ENCODE data around the gene SORCS2. TPM values are rescaled to one million over a fixed set of nuclear protein-coding genes. Genes with fewer than 3 reads are reported as not detected.

Gene SORCS2
- total RNA-seq, 1 donor from 2014 or later: under 0.01 TPM

DNA sequence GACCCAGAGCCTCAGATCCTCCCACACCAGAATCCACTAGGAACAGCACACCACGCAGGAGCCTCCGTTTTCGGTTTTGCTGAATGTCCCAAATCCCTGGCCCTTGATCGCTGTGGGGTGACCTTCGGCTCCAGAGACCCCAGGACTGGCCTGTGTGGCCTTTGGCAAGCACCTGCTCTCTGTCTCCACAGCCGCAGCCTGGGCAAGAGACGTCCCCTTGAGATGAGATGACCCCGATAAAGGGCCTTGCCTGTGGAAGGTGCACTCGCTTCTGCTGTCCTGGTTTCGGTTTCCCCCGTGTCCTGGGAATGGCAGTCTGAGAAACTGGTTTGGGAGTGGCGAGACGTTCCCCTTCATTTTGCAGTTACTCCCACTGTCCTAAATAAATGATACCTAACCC is 232.8 kb downstream of the SORCS2 start:
- no peak for DNase-seq (ENCODE audit: low read depth in 2 of 2)

DNA sequence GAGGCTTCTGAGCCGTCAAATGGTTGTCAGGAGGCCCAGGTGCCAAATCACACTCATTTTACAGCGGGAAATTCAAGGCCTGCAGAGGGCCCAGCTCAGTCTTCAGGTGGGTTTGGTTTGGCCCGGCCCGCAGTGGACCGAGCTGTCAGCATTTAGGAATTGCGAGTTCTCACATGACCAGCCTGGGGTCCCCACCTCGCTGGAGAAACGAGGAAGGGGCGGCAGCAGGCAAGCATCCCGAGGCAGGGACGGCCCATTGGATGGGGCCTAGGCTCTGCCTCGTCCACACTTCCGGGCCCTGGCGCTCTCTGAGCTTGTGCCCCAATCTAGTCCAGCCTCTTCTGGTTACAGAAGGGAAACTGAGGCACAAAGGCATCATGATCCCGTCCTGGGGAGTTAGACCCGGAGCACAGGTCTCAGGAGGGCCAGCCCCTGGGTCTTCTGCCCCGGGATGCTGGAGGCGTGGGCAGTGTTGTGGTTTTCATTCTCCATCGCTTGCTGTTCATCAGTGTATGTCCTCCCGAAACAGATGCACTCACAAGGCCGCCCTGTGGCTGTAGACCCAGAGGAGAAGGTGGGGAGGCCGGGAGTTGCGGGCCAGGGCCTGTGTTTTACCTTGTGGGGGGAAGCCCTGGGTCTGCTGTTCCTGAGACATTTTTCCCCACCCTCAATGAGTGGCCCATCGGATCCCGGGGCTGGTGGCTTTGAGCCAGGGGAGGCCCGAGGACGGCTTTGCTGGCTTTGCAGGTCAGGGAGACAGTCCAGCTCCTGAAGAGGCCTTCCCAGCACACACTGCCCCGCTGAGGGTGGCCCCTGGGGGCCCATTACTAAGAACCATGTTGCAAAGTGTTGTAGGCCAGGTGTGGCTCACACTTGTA is 233.5 kb downstream of the SORCS2 start:
- DNase-seq (ENCODE audit: low read depth in 2 of 2): no peak

DNA sequence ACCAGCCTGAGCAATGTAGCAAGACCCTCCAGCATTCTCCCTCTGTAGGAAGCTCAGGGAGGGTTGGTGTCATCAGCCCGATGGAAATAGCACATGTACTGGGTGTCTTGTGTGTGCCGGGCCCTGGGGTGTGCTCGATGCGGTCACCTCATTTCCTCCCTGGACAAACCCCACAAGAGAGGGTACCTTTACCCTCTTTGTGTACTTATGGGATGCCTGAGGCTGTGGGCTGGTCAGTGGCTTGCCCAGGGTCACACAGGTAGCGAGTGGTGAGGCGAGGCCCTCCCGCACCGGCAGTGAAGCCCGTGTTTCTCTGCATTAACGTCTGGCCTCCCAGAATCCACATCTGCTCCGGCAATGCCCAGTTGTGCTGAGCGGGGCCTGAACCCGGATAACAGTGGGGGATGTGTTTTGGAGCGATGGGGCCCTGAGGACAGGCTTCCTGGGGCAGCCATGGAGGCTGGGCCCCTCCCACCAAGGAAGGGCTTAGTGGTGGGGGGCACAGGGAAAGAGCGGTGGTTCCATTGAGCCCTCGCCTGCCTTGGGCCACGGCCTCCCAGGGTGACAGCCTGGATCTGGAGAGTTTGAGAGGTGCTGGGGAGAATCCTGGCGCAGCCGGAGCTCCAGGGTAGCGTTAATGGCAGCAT is 234.3 kb downstream of the SORCS2 start:
- no peak for DNase-seq (ENCODE audit: low read depth in 2 of 2)

DNA sequence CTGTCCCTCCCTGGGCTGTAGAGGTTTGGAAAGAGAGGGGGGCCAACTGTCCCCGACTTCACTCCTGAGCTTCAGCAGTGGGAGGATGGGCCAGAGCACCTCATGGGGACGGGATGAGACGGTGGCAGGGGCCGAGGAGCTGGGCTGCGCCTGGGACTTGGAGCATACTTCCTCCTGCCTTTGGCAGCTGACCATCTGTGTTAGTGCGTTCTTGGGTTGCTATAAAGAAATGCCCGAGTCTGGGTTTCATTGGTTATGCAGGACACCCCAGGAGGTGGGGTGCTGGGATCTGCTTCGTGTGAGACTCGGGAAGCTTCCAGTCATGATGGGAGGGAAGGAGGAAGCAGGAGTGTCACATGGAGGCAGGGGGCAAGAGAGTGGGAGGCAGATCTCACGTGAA is 235.0 kb downstream of the SORCS2 start:
- DNase-seq (ENCODE audit: low read depth in 2 of 2): no peak

DNA sequence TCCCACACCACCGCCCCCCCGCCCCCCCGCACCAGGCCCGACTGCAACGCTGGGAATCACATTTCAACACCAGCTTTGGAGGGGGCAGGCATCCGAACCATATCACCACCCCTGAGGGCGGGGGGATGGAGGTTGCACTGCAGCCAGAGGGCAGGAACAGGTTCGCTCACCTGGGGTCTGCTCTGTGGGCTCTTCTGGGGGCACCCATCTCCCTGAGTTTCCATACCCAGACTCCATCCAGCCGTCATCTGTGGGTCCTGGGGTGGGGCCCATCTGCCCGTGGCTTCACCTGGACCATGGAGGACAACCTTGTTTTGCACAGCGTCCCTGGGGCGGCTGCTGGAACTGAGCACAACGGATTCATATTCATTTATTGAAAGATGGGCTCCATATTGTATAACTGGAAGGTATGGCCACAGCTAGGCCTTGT is 235.5 kb downstream of the SORCS2 start:
- DNase-seq (ENCODE audit: low read depth in 2 of 2): no peak

DNA sequence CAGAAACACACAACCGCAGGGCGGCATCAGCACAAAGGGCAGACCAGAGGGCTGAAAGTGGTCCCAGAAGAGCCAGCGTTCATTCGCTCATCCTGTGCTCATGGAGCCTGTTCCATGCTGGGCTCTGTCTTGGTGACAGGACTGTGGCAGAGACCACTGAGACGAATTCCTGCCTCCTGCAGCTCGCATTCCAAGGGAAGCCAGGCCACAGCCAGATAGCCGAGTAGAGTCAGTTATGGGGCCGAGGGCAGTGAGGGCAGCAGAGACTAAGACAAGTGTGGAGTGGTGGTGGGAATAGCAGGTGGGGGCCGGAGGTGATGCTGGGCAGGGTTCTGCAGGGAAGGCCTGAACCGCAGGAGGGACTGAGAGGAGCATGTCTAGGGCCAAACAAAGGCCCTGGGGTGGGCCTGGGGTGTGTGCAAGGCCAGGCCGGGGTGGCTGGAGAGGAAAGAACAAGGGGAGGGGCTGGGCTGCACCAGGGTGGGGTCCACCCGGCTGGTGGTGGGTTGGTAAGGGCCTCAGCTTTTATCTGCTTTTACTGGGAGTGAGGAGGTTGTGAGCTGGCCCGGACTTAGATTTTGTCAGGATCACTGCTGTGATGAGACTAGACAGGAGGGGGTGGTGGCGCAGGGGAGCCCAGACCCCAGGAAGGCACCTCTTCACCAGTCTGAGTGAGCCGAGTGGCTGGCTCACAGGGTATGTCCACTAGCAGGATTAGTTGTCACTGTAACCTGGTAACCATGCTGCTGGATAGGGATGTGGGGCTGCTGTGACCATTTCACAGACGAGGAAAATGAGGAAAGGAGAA is 236.1 kb downstream of the SORCS2 start:
- no peak for DNase-seq (ENCODE audit: low read depth in 2 of 2)

DNA sequence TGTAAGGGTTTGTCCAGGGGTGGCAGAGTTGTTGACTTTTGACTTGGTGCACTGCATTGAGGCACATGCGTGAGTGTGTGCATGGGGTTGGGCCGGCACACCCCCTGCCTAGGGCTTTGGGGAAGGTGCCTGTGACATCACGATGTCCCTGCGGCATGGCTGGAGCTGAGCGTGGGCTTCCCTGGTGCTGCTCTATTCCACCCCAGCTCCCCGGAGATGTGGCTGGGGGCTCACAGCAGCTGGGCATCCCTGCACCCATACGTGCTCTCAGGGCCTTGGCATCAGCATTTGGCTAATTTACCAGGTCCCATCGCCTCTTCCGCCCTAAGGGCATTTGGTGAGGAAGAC is 236.7 kb downstream of the SORCS2 start:
- no peak for DNase-seq (ENCODE audit: low read depth in 2 of 2)

DNA sequence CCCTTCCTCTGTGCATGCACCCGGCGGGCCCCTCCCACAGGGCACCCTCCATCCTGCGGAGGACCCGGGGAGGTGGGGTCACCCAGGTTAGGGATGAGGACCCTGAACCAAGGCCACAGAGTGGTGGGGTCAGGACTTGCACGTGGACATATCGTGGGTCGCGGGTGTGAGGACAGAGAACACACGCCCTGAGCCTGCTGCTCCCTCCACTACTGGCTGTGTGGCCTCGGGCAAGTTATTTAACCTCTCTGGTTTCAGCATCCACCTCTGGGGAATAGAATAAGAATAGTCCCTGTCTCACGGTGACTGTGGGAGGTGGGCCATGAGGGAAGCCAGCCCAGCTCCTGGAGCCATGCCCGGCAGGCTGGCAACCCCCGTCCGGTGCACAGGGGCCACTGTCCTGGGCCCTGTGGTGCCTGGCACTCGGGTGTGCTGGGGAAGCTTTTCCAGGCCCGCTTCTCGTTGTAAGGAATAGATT is 237.3 kb downstream of the SORCS2 start:
- DNase-seq (ENCODE audit: low read depth in 2 of 2): no peak

DNA sequence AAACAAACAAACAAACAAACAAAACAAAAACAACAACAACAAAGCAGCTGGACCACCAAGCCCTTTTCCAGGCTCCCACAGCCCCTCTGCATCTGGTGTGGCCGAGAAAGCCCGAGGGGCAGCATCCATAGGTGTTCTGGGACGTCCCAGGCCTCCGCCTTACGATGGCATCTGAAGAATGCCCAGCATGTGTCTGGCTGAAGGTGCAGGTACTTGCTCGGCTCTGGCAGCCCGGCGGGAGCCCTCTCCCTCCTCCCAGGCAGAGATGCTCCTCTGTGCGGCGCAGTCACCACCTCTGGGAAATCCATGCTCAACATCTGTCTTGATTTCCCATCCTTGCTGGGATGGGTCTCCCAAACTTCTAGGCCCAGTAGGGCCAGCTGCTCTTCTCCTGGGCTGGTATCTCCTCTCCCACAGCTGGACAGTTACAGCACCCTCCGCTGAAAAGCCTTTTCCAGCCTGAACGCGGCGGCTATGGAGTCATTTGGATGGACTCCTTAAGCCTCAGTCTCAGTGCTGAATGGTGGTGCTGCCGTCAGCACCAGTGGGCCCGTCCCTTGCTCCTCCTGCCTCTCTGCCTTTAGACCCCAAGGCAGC is 238.1 kb downstream of the SORCS2 start:
- no peak for DNase-seq (ENCODE audit: low read depth in 2 of 2)

DNA sequence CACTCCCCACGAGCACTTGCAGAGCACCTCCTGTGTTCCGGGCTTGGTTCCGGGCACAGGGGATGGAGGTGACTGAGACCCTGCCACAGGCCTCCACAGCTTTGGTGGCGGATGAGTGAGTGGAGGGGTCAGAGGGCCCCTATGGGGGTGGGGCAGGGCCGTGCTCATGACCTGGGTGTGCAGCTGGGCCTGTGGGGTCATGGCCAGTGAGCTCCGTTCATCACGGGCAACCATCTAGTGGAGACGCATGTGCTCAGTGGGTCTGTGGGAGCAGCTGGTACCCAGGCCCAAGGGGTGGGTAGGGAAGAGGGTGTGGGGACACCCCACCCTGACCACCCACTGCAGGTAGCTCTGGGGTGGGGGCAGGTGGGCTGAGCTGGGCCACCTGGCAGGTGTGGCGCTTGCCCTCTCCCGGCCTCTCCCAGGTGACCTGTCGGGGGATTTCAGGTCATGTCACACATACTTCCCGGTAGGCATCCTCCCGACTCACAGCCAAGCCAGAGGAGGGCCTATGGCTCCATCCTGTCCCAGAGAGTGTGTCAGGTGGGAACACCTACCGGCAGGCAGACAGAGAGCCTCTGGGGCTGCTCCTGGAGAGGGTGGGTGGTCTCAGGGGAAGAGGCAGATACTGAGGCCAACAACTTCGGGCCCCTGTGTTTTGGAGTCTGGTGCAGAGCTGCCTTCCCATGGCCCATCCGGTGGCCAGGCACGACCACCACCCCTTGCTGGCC is 238.8 kb downstream of the SORCS2 start:
- no peak for DNase-seq (ENCODE audit: low read depth in 2 of 2)

DNA sequence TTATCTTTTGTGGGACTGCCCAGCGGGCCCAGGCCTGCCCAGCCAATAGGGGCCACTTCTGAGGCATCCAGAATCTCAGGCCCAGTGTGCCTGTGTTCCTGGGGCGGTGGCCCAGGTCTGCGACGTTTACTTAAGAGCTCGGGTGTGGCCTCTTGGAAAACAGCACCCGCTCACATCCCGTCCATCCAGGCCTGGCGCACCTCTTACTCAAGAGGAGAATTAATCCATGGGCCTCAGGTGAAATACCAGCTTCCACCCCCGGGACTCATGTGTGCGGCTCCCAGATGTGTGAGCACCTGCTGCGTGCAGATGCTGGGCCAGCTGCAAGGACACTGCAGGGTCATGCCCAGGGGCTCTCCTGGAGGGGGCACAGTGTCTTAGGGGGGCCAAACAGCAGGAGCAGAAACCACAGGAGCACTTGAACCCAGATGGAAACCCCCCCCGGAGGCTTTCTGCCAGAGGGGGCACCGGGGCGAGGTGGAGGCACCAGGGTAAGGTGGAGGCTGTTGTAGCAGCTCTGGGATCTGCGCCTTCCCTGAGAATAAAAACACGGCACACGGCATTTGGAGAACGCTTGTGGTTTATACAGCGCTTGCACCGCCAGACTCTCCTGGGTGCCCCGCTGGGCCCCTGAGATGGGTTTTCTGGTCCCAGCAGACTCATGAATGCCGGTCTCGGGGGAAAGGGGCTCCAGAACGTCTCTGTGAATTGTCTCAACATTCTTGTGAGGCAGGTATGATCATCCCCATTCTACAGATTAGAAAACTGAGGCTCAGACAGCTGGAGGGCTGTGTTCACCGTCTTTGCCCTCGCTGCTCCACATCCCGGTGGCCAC is 239.6 kb downstream of the SORCS2 start:
- DNase-seq (ENCODE audit: low read depth in 2 of 2): no peak

DNA sequence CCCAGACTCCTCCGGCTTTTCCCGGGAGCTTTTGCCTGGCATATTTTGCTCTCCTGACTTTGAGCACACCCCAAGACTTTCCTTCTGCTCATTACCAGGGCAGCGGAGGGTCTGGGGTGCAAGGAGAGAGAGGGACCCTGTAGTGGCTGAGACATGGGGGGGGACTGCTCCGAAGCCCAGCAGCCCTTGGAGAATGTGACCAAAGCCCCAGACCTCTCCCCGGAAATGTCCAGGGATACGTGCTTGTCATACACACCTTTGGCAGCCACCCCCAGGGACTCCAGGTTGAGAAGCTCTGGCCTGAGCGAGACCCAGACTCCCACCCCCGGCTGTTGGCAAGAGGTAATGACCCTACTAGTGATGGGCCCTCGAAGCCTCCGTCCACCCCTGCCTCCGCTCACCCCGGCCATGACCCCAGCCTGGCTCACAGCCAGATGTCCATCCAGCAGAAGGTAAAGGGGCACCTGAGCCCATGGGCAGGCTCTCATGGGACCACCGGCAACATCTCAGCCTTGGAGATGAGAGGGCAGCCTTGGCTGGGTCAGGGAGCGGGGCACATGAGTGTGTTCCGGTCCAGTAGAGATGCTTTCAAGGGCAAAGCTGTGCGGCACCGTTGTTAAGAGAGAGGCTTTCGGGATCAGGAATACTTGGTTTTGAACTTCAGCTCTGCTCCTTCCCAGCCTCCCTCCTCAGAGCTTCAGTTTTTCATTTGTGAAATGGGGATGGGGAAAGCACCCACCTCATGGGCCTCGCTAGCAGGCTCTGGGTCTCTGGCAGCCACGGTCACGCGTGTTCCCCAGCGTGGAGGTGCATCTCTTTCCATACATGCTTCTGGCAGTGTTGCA is 240.4 kb downstream of the SORCS2 start:
- DNase-seq (ENCODE audit: low read depth in 2 of 2): no peak

DNA sequence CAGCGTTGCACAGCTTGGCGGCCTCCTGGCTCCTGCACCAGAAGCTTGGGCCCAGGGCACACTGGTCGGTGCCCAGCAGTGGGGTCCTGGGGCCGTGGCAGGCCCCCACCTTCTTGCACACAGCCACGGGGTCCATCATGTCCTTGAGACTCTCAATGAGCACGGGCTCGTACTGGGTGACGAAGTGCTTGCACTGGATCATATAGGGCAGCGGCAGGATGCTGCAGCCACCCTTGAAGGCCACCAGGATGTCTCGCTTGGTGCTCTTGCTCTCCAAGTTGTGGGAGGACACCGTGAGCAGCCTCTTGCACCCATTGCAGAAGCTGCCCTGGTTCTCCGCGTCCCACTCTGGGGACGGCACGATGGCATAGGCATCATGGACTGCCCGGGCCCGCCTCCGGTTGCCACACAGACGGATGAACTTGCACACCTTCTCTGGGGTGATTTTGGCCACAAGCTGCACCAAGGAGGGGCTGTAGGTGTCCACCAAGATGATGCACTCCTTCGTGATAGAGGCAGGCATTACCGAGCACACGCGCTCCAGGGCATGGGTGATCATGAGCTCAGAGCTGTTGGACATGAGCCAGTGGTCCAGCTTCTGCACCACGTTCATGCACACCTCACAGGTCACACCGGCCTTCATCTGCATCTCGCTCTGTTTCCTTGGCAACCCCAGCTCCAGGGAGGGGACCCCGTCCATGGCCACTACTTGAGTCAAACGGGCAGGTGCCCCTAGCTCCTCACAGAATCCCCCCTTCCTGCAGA is 241.2 kb downstream of the SORCS2 start:
- no peak for DNase-seq (ENCODE audit: low read depth in 2 of 2)

DNA sequence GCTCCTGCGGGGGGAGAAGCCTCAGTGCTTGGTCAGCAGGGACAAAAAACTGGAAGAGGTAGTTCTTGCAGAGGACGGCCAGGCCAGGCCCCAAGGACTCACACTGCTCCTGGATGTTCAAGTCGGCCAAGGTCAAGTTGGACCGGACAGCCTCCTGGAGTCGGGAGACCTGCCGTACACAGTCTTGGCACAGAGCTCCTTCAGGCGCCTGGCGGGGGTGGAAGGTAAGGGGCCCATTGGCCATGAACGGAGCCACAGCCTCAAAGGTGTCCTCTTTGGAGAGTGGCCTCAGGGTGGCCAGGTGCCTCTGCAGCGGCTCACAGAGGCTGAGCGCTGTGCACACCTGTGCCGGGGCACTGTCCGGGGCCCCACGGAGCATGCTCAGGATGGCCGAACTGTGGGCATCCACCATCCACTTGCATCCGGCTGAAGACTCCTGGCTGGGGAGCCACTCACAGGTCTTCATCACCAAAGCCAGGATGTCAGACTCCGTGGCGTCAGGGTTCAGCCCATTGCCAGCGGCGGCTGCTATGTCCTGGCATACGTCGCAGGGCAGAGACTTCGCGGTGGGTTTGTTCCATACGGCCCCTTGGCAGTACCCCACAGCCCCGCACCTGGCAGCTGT is 241.9 kb downstream of the SORCS2 start:
- no peak for DNase-seq (ENCODE audit: low read depth in 2 of 2)

DNA sequence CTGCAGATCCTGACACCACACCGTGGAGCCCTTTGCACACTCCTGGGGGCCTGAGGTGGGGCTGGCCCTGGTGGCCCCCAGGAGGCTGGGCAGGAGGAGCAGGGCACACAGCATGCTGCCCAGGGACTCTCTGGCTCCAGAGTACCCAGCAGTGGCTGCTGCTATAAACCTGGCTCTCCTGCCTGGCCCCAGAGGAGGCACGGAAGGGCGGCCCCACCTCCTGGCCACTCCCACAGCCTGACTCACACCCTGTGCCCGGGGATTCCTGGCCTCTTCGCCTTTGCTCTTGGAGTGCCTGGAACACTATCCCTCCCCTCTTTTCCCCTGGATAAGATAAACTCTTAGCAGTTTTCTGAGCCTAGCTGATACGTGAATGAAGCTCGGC is 242.4 kb downstream of the SORCS2 start, which contains the start of gene PSAPL1:
PSAPL1 (minus strand) TSS at position 165 of the 385 bp plus-strand sequence; CDS start at position 114, 51 bp downstream.
- DNase-seq (ENCODE audit: low read depth in 2 of 2): no peak

DNA sequence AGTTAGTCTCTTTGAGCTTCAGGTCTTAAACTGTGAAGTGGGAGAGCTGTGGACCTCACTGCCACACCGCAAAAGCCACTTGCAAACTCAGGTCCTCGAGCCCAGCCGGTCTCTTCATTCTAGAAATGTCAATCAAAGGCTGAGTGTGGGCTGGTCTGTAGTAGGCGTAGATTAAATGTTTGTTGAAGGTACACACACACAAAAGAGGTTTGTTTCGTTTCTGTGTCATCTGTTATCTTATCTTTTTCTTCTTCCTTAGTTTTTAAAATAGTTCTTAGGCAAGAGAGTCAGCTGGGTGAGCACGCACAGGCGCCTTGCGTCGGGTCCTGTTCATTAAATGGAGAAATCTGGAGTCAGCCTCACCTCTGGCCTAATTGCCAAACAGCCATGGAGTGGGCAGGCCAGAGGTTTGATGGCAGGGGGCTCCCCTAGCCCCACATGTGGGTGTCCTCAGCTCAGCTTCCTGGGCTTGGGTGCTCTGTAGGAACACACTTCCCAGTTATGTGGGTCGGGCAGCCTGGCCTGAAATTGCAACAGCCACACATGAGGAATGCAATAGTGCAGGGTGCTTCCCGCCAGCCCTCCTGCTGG is 243.2 kb downstream of the SORCS2 start:
- DNase-seq (ENCODE audit: low read depth in 2 of 2): no peak

DNA sequence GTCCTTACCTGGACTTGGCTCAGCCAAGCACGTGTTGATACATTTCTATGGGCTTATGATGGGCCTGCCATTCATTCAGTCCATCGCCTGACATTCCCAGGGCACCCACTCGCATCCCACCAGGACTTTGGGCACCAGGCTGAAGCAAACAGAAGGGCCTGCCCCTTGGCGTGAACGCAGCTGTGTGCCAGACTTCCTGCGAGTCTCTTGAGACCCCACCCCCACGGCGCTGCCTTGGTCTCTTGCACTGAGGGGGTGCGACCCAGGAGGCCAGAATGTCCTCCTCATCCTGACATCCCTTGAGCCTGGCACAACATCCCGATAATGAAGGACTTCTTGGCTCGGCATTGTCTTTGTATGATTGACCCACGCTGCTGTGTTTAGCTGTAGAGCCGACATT is 243.9 kb downstream of the SORCS2 start:
- DNase-seq (ENCODE audit: low read depth in 2 of 2): no peak
